Uterus (tissue), 4 donors: ENCODE data around the gene KCTD19. TPM values are rescaled to one million over a fixed set of nuclear protein-coding genes. Genes with fewer than 3 reads are reported as not detected.

Experiments used
- DNase-seq, 2 donors: peaks; one replicate each; pipeline ENCODE4 v3.0.0-alpha.2; 2019 to 2020
- H3K27ac ChIP-seq, 2 donors: fragments of 200-600 bp; sonication (generic); 1 replicate in 1 of 2; 2 replicates in 1 of 2; pipeline ENCODE4 v1.5.1; 2016 to 2018
- H3K27me3 ChIP-seq, 2 donors: fragments of 200-600 bp; sonication (generic); one replicate each; pipeline ENCODE4 v1.5.1; 2018 to 2019; ENCODE audit warnings: control low read depth in 1 of 2
- H3K36me3 ChIP-seq, 2 donors: fragments of 200-600 bp; sonication (generic); one replicate each; pipeline ENCODE4 v1.5.1; 2019; ENCODE audit warnings: control low read depth in 1 of 2
- H3K4me1 ChIP-seq, 2 donors: fragments of 200-600 bp; sonication (generic); one replicate each; pipeline ENCODE4 v1.5.1; 2018 to 2019; ENCODE audit warnings: control low read depth in 1 of 2
- H3K4me3 ChIP-seq, 2 donors: fragments of 200-600 bp; sonication (generic); 1 replicate in 1 of 2; 2 replicates in 1 of 2; pipeline ENCODE4 v1.5.1; 2018 to 2019; ENCODE audit warnings: mild to moderate bottlenecking in 1 of 2
- H3K9me3 ChIP-seq, 2 donors: fragments of 200-600 bp; sonication (generic); one replicate each; pipeline ENCODE4 v1.5.1; 2019; ENCODE audit warnings: control low read depth in 1 of 2
- POLR2A ChIP-seq, 2 donors: fragments of 450-650 bp; IDR thresholded peaks; one replicate each; pipeline ENCODE4 v1.6.1; 2016; ENCODE audit warnings: antibody characterized with exemption in 2 of 2, mild to moderate bottlenecking in 1 of 2, moderate library complexity in 1 of 2
- intact Hi-C: fragments of 100-400 bp; cut with DNase I; formaldehyde crosslinking; loops from one replicate; pipeline ENCODE4 v1.15.1; 2023; ENCODE audit warnings: low total_unique reads
- total RNA-seq, 4 donors: library from RNA; depleted of rRNA in 3 of 4; stranded (reverse); fragments of >200 nt in 3 of 4; gene quantifications; one replicate each; pipeline versions ENCODE4 v1.1.0 to v1.2.4, GENCODE V29; 2014 to 2023
- TF ChIP-seq, protein P1 (sequence below), 4 experiments: fragments of 200-600 bp in 2 of 4; fragments of 450-650 bp in 2 of 4; sonication (generic) in 2 of 4; IDR thresholded peaks; one replicate each; pipeline ENCODE4 v1.5.1; 2016 to 2019; ENCODE audit warnings: antibody characterized with exemption in 4 of 4, mild to moderate bottlenecking in 2 of 4, moderate library complexity in 1 of 4
- donor health status: DM: yes; HTN: yes; CAD: no.

The KCTD19 gene
- total RNA-seq, 4 donors from 2014 or later: 0.51 to 1.0 (median 0.55) TPM; not detected in 1

DNA sequence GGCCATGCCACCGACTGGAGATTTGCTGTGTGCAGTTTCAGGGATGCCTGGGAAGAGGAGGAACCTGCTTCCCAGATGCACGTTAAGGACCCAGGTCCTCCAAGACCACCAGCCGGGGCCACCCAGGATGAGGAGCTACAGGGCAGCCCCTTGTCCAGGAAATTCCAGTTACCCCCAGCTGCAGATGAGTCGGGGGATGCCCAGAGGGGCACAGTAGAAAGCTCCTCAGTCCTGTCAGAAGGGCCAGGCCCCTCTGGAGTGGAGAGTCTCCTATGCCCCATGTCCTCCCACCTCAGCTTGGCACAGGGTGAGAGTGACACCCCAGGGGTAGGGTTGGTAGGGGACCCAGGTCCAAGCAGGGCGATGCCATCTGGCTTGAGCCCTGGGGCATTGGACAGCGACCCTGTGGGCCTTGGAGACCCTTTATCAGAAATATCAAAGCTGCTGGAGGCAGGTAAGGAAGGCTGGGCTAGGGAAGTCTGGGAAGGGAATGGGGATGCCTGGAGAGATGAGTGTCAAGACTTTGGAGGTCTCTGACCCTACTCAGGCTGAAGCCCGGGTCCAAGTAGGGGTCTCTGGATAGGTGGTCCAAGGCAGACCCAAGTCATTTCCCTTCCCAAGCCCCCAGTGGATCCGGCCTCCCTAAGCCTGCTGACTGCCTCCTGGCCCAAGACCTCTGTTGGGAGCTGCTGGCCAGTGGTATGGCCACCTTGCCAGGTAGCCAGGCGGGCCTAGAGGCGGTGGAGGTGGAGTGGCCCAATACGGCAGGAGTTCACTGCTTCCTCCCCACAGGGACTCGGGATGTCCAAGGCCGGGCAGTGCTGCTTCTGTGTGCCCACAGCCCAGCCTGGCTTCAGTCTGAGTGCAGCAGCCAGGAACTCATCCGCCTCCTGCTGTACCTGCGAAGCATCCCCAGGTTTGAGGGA lies 46.2 kb downstream of the KCTD19 start:
- Histone ChIP-seq H3K27me3 (no peaks in the 10 kb centered on the region), H3K27ac (peak overlapping the region in 1 of 2 donors; percentile 75), H3K9me3 (no peaks in the 10 kb centered on the region), H3K4me3 (peak overlapping the region in 1 of 2 donors; percentile 53), H3K4me1 (peaks cover 0 to 5% of the 10 kb centered on the region in 2 donors), H3K36me3 (no peaks in the 10 kb centered on the region)
- intact Hi-C loops: no loop called here
- TF ChIP-seq POLR2A (IDR thresholded peaks at IDR 0.05): no peak
- TF ChIP-seq, protein P1, sequence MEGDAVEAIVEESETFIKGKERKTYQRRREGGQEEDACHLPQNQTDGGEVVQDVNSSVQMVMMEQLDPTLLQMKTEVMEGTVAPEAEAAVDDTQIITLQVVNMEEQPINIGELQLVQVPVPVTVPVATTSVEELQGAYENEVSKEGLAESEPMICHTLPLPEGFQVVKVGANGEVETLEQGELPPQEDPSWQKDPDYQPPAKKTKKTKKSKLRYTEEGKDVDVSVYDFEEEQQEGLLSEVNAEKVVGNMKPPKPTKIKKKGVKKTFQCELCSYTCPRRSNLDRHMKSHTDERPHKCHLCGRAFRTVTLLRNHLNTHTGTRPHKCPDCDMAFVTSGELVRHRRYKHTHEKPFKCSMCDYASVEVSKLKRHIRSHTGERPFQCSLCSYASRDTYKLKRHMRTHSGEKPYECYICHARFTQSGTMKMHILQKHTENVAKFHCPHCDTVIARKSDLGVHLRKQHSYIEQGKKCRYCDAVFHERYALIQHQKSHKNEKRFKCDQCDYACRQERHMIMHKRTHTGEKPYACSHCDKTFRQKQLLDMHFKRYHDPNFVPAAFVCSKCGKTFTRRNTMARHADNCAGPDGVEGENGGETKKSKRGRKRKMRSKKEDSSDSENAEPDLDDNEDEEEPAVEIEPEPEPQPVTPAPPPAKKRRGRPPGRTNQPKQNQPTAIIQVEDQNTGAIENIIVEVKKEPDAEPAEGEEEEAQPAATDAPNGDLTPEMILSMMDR (IDR thresholded peaks at IDR 0.05): no peak
- DNase-seq: no peak

DNA sequence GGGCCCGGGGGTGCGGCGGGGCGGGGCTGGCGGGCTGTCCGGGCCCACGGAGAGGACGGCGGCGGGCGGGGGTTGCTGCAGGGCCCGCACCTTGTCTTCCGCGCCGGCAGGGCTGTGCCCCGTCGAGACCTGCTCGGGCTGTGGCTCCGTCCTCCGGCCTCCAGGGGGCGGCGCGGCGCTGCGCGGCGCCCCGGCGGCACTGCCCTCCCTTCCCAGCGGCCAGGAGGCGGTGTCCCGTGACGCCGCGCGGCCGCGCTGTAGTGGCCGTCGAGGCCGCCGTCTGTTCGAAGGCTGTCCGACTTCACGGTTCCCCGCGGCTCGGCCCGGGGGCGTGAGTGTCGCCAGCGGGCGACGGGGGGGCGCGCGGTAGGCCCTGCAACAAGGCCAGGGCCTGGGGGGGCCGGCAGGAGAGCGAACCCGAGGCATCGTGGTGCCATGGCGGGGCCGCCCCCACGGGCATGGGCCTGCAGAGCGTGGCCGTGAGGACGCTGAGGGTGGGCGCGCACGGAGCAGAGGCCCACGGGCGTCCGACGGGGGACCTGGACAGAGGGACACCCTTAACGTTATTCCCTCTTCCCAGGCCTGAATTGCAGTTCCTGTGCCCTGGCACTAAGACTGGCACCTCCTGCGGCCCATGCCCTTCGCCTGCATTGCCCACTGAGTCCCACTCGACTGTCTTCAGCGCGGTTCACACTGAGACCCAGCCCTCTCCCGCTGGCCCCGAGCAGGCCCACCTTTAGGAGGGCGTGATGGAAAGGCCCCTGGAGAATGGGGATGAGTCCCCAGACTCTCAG lies 47.0 kb downstream of the KCTD19 start, which contains the start of gene PLEKHG4:
PLEKHG4 (plus strand) TSS at position 237 of the 794 bp plus-strand sequence; CDS start at position 750, 513 bp downstream.
- Histone ChIP-seq H3K36me3 (no peaks in the 10 kb centered on the region), H3K27ac (peak within 1 kb of the TSS; percentile 53 to 75), H3K9me3 (no peaks in the 10 kb centered on the region), H3K4me3 (peak within 1 kb of the TSS; percentile 22 to 53), H3K27me3 (no peaks in the 10 kb centered on the region), H3K4me1 (peaks cover 0 to 5% of the 10 kb centered on the region in 2 donors)
- peak; percentile 54 to 75 for DNase-seq
- TF ChIP-seq POLR2A (IDR thresholded peaks at IDR 0.05): peak in 1 of 2 donors; percentile 46
- TF ChIP-seq, protein P1 (IDR thresholded peaks at IDR 0.05): peak; percentile 42 to 94 (median 90)
- intact Hi-C loops: no loop called here

DNA sequence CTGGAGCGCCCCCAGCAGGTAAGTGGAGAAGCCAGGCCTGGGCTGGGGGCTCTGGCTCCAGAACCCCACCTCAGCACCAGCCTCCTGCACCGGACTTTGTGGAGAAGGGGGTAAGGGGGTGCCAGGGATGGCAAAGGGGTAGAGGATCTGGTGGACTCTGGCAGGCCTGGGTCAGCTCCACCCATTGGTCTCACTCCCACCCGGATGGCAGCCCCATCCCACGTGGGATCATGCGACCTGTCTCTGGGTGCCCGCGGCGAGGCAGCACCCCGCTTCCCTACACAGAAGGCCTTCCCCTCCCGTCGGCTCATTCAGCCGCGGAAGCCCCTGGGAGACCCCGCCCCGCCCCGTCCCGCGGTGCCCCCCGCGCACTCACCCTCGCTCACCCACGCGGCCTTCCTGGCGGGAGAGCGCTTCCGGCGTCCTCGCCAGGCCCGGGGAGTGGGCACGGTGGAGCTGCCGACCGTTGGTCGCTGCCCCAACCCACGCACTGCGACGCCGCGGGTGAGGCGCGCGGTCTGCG lies 47.7 kb downstream of the KCTD19 start:
- TF ChIP-seq, protein P1 (IDR thresholded peaks at IDR 0.05): no peak
- TF ChIP-seq POLR2A (IDR thresholded peaks at IDR 0.05): no peak
- peaks cover 0 to 5% of the 10 kb centered on the region in 2 donors for H3K4me1 ChIP-seq
- no peaks in the 10 kb centered on the region for H3K9me3 ChIP-seq
- peak overlapping the region; percentile 22 to 53 for H3K4me3 ChIP-seq
- DNase-seq: peak in 1 of 2 donors; percentile 41
- no peaks in the 10 kb centered on the region for H3K36me3 ChIP-seq
- no peaks in the 10 kb centered on the region for H3K27me3 ChIP-seq
- H3K27ac ChIP-seq: peak overlapping the region; percentile 53 to 75
- intact Hi-C loops: no loop called here

DNA sequence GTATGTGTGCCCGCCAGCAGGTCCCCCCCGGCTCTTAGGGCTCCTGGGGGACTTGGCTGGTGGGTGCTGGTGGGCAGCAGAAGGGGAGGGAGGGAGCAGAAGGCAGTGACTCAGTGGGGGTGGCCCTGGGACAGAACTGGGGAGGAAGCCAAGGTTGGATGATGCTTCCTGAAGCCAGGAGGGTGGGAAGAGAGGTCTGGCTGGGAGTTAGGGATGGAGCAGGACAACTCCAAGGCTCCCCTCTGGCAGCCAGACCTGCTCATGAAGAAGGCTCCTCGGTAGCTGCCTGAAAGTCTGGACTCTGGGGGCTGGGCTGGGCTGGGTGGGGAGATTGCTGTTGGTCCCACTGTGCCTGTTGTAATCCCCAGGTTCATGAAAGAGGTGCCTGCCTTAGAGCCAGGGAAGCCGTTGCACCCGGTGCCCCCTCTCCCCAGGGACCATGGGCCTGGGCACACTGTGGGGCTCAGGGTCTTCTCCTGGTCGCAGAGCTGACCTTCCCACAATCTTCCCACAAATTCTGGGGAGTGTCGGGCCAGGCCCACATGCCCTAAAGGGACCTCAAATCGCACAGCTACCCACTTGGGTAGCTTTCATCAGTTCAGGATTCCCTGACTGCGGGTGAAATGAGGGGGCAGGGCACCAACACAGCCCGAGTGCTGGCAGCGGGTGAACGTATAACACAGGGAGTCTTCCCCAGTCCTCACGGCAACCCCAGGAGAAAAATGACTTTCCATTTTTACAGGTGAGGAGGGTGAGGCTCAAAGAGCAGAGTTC lies 48.4 kb downstream of the KCTD19 start:
- peak overlapping the region; percentile 22 to 53 for H3K4me3 ChIP-seq
- no peaks in the 10 kb centered on the region for H3K27me3 ChIP-seq
- no peaks in the 10 kb centered on the region for H3K36me3 ChIP-seq
- intact Hi-C loops: no loop called here
- H3K9me3 ChIP-seq: no peaks in the 10 kb centered on the region
- TF ChIP-seq POLR2A (IDR thresholded peaks at IDR 0.05): no peak
- TF ChIP-seq, protein P1 (IDR thresholded peaks at IDR 0.05): peak in 1 of 4 experiments; percentile 15
- no peak for DNase-seq
- peaks cover 0 to 5% of the 10 kb centered on the region in 2 donors for H3K4me1 ChIP-seq
- H3K27ac ChIP-seq: peak overlapping the region; percentile 53 to 75
